GM18861 (cell line): Measurements from ENCODE around the gene TMEM79.

Source experiments
- ATAC-seq: cut with Tn5 transposase; IDR thresholded peaks from one replicate; pipeline ENCODE4 v1.9.1; 2021; ENCODE audit not compliant: unreplicated experiment

Gene TMEM79, protein sequence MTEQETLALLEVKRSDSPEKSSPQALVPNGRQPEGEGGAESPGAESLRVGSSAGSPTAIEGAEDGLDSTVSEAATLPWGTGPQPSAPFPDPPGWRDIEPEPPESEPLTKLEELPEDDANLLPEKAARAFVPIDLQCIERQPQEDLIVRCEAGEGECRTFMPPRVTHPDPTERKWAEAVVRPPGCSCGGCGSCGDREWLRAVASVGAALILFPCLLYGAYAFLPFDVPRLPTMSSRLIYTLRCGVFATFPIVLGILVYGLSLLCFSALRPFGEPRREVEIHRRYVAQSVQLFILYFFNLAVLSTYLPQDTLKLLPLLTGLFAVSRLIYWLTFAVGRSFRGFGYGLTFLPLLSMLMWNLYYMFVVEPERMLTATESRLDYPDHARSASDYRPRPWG

GRCh38 chr1:156284112-156284511, at the start of gene TMEM79:
TMEM79 (plus strand) TSS chr1:156284325; CDS start chr1:156285227, 902 bp downstream.
- no peak for ATAC-seq

DNA sequence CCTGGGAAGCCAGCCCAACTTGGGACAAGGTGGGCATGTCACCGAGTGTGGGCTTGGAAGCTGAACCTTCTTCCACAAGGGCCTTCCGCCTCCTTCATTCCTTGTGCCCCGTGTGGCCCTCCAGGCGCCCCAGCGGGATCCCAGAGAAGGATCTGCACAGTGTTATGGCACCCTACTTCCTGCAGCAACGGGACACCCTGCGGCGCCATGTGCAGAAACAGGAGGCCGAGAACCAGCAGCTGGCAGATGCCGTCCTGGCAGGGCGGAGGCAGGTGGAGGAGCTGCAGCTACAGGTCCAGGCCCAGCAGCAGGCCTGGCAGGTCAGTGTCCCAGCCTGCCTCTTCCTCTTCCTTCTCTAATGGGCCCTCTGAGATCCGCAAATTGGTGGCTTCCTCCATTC, 48.0 kb upstream of the TMEM79 start:
- no peak for ATAC-seq

GRCh38 chr1:156238248-156238647, 45.9 kb upstream of the TMEM79 start:
- ATAC-seq, result no peak

- no peak for ATAC-seq
These were observed 42.8 kb upstream of the TMEM79 start for GRCh38 chr1:156241311-156241811.

- ATAC-seq, result no peak
These were observed 42.2 kb upstream of the TMEM79 start, which contains the start of gene BGLAP for GRCh38 chr1:156241926-156242325. BGLAP (plus strand) TSS chr1:156242184; CDS start chr1:156242232, 48 bp downstream.

GRCh38 chr1:156242738-156243137, 41.4 kb upstream of the TMEM79 start:
- ATAC-seq, result no peak

GRCh38 chr1:156244126-156244525, 40.0 kb upstream of the TMEM79 start:
- ATAC-seq, result no peak

GRCh38 chr1:156244712-156245111, 39.4 kb upstream of the TMEM79 start:
- ATAC-seq, result no peak

DNA sequence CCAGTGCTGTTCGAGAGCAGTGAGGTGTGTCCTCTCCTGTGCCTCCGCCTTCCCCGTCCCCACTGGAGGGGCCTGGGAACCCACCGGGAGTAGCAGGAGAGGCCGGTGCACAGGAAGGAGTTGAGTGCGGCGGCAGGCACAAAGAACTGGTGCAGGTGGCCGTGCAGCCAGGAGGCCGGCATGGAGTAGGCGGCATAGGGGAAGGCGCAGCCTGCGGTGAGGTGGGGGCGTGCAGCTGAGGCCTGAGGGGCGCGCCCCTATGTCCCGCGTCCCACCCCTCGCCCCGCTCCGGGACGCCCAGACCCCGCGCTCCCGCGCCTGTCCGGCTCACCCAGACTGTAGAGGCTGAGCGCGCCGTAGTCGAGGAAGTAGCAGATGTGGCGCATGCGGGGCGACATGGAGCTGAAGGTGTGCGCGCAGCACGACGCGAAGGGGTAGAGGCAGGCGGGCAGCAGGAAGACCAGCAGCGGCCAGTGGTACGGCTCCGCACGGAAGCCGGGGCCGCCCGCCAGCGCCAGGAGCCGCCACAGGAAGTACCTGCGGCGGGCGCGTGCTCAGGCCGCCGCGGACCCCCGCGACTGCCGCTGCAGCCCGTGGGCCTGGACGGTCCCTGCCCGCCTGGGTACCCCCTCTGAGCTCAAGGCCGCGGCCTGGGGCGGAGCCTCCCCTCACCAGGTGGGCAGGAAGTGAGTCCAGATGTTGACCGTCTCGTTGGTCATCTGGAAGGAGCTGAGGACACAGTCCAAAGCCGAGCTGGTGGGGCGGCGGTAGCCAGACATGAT, 38.5 kb upstream of the TMEM79 start:
- no peak for ATAC-seq

DNA sequence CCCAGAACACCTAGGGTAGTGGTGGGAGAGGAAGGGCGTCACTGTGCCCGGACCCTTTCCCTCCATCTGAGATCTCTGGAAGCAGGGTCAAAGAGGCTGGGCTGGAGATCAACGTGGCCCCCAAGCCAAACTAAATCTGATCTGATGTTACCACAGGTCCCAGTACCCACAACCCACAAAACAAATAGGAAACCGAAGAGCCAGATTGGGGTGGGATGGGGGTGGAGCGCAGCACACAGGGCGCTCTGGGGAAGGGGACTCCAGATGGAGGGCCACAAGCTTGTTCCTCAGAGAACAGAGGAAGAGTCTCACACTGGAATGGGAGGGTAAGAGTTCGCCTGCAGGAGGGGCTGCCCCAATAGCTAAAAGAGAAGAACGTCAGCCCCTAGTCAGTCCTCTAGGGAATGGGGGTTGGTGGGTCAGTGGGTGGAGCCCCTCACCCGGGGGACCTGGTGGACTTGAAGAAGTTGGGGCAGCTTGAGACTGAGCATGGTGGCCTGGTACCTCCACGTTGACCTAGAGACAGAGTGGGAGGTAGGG, 37.8 kb upstream of the TMEM79 start:
- ATAC-seq, result no peak

DNA sequence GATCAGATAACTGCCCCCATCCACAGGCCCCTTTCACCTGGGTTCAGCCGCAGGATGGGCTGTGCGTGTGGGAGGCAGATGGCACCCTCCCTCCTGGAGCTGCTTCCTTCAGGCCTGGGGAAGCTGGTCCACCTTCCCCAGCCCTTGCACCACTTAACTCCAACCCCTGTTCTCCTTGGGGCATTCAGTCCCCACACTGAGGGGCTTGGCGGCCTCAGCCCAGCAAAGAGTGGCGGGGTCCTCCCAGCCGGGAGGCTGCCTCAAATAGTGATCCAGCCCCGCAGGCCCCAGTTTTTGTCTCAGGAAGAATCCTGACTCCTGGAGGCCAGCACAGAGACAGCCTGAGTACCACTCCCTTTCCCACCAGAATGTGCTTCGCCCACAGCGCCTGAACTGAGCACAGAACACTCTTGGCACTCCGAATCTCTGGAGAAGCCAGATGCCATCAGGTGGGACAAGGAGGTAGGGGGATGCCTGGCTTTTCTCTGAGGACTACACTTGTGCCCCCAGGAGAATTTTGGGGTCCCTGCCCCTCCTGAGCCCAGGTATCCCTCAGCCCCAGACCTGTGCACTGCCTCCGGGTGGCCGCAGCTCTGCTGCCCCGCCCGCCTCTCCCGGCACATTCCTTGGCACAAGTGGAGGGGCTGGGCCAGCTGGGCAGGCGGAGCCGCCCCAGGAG, 37.2 kb upstream of the TMEM79 start:
- ATAC-seq, result no peak

DNA sequence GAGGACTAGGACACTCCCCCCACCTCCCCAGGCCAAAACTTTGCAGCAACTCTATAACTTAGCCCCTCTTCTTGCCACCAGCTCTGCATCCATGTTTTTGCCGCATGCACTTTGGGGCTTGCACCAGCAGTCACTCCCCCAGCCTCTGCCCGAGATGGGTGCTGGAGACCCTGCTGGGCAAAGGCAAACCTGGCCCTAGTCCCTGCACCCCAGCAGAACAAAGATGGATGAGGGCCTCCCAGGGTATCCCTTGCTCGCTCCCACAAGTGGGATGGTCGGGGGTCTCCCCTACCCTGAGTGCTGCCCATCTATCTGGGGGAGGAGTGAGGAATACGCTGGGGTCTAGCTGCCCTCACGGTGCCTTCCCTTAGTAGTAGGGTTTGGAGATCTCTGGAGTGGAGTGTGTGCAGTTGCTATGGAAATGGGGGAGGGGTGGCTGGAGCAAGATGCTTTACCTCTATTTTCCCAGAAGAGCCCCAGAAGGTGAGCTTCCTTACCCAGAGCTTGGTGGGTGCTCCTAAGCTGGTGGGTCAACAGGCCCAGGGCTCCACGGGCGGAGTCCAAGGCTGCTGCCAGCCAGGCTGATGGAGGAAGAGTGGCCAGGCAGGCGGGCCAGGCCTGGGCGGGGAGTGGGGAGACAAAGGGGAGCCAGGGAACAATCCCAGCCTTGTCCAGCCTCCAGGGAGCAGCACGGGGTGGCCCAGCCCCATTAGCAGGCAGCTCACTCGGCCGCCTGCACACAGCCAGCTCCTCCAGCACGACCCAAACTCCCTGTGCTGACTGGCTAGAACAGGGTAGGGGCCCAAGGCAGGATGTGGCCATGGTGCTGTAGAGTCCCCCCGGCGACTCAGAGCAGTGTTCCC, 36.4 kb upstream of the TMEM79 start, which contains the start of gene PAQR6:
PAQR6 (minus strand) TSS at position 597 of the 863 bp plus-strand sequence. CDS start 1,325 bp downstream, outside the sequence.
- no peak for ATAC-seq

DNA sequence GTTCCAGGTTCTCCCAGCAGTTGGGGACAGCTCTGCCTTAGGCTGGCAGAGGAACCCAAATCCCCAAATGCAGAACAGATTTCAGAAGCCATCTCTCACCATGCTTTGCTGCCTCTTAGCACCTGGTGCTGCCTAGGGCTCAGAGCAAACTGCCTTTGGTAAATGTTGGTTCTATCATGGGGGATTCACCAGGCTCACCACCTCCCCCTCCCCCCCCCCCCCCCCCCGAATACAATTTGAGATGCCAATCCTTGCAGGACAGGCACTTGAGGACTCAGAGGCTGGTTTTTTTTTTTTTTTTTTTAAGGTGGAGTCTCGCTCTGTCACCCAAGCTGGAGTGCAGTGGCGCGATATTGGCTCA, 35.8 kb upstream of the TMEM79 start:
- no peak for ATAC-seq

- no peak for ATAC-seq
These were observed 34.5 kb upstream of the TMEM79 start for GRCh38 chr1:156249593-156249992.

DNA sequence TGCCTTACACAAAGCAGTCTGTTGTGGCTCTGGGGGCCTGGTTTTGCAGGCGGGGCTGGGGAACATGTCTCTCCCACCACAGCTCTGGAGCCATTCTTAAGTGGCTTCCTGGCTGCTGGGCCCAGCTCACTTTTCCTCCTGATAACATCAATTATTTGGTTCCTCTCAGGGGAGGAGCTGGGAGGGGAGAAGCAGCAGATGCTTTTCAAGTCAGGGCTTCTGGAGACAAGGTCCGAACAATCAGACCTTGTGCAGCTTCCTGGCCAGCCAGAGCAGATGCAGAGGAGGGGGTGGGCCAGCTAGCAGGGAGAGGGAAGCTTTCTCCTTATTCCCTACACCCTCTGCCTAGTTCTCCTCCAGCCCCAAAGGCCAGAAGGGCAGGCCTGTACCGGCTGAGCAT, 32.6 kb upstream of the TMEM79 start:
- no peak for ATAC-seq

GRCh38 chr1:156253634-156254033, 30.5 kb upstream of the TMEM79 start:
- no peak for ATAC-seq

- no peak for ATAC-seq
These were observed 26.4 kb upstream of the TMEM79 start for GRCh38 chr1:156257711-156258110.

DNA sequence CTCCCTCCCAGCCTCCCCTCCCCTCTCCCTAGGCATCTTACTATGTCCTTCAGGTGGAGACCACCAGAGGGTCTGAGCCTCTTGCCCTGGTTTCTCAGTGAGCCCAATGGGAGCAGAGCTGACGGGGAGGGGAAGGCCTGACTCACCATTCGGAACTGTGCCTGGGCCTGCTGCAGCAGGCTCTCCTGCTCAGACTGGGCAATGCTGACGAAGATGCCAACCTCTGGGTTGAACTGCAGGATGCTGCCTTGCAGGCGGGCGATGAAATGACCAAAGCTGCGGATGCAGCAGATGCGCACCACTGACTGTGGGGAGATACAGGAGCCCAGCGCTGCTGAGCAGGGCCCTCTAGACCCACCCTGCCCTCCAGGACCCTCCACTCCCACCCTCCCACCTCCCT, 25.3 kb upstream of the TMEM79 start:
- ATAC-seq, result no peak

GRCh38 chr1:156259805-156260204, 24.3 kb upstream of the TMEM79 start:
- ATAC-seq, result no peak

DNA sequence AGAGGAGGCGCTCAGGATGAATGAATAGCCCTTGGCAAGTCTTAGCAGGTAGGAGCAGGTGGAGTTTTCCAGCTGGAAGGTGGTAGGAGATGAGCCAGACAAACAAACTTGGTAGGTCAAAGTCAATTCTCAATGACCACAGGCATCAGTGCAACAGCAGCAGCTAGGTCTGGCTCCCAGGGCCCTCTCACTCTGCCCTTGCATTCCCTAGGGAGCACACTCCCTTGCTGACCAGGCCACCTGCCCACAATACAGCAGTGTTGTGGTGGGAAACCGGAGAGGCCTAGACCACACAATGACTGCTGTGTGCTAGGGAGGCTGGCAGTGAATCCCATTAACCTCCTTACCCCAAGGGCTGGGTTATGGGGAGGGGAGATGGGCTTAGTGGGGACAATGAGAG, 23.2 kb upstream of the TMEM79 start:
- no peak for ATAC-seq
